ENCODE measurements around the gene ALDH3B1. TPM values are rescaled to one million over a fixed set of nuclear protein-coding genes. Genes with fewer than 3 reads are reported as not detected.

ALDH3B1 gene
- total RNA-seq, 1 donor = 20.8 TPM

DNA sequence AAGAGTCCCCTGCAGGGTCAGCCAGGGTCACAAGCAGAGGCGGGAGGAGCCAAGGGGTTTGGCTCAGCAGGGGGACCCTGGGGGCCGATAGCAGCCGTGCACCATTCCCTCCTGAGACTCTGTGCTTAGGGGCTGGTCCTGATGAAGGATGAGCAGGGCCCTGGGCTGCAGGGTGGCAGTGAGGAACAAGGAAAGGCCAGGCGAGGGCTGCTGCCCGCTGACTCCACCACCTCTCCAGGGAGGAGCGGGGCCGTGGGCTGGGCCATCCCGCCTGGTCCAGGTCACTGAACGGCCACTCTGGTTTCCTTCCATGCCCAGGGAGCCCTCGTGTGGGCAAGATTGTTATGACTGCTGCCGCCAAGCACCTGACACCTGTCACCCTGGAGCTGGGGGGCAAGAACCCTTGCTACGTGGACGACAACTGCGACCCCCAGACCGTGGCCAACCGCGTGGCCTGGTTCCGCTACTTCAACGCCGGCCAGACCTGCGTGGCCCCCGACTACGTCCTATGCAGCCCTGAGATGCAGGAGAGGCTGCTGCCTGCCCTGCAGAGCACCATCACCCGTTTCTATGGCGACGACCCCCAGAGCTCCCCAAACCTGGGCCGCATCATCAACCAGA, 11.2 kb downstream of the ALDH3B1 start:
- TF ChIP-seq, protein P1, sequence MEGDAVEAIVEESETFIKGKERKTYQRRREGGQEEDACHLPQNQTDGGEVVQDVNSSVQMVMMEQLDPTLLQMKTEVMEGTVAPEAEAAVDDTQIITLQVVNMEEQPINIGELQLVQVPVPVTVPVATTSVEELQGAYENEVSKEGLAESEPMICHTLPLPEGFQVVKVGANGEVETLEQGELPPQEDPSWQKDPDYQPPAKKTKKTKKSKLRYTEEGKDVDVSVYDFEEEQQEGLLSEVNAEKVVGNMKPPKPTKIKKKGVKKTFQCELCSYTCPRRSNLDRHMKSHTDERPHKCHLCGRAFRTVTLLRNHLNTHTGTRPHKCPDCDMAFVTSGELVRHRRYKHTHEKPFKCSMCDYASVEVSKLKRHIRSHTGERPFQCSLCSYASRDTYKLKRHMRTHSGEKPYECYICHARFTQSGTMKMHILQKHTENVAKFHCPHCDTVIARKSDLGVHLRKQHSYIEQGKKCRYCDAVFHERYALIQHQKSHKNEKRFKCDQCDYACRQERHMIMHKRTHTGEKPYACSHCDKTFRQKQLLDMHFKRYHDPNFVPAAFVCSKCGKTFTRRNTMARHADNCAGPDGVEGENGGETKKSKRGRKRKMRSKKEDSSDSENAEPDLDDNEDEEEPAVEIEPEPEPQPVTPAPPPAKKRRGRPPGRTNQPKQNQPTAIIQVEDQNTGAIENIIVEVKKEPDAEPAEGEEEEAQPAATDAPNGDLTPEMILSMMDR (IDR thresholded peaks at IDR 0.05; ENCODE audit: insufficient read depth, low read length) = peak; percentile 20
- DNase-seq (ENCODE audit: low read depth) = no peak

GRCh38 chr11:68022531-68022930, 12.4 kb downstream of the ALDH3B1 start:
- TF ChIP-seq, protein P1 (IDR thresholded peaks at IDR 0.05; ENCODE audit: insufficient read depth, low read length) = no peak
- no peak overlapping the region for H3K4me3 ChIP-seq (ENCODE audit: low read depth, low read length)
- no peak for DNase-seq (ENCODE audit: low read depth)

More for the DNA sequence above, 11.2 kb downstream of the ALDH3B1 start:
- no peak overlapping the region for H3K4me3 ChIP-seq (ENCODE audit: low read depth, low read length)

GRCh38 chr11:68024508-68024907, 14.4 kb downstream of the ALDH3B1 start:
- TF ChIP-seq, protein P1 (IDR thresholded peaks at IDR 0.05; ENCODE audit: insufficient read depth, low read length) = no peak
- H3K4me3 ChIP-seq (ENCODE audit: low read depth, low read length) = no peak overlapping the region
- no peak for DNase-seq (ENCODE audit: low read depth)

DNA sequence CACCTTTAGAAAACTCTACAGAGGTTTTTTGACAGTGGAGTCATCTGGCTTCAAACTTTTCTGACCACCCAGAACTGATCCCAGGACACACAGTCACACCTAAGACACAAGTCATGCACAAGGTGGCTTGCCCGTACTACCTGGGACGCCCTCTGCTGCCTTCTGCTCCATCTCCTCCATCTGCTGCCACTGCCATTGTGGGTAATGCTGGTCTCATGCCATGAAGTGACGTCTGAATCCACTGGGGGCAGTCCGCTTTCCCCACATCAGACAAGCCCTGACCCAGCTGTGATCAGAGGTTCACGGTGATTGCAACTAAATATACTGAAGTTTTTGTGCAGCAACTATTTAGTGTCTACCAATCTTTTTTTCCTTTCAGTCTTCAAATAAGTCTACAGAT, 14.9 kb downstream of the ALDH3B1 start:
- H3K4me3 ChIP-seq (ENCODE audit: low read depth, low read length) = no peak overlapping the region
- TF ChIP-seq, protein P1 (IDR thresholded peaks at IDR 0.05; ENCODE audit: insufficient read depth, low read length) = no peak
- no peak for DNase-seq (ENCODE audit: low read depth)

DNA sequence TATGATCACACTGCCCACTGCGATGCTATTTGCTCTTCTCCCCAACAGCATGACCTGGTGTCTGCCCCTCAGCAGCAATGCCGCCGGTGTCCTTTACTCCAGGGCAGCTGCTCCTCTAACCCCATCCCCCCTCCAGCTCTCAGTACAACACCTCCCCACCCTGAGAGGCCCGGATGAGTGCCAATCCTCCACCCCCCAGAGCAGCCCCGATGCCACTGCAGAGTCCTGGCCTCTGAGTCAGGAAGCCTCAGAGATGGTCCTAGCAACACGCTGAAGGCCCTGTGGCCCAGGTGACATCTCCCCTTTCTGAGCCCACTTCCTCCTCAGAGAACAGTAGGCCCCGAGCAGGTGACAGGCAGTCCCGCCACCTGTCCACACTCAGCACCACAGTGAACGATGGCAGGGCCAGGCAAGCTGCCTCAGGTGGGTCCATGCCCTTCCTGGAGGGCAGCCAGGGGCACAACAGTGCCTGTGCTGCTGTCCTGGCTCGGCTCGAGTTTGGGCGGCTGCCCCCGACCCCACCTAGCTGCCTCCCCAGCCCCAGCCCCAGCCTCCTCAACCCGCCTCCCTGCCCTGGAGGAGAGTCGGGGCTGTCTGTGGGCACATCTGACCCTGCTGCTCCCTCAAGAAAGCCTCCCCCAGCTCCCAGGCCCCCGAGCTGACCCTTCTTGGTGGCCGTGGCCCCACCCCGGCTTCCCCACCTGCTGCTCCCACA, 16.4 kb downstream of the ALDH3B1 start:
- no peak overlapping the region for H3K4me3 ChIP-seq (ENCODE audit: low read depth, low read length)
- no peak for DNase-seq (ENCODE audit: low read depth)
- TF ChIP-seq, protein P1 (IDR thresholded peaks at IDR 0.05; ENCODE audit: insufficient read depth, low read length) = no peak

GRCh38 chr11:68027667-68028066, 17.5 kb downstream of the ALDH3B1 start:
- TF ChIP-seq, protein P1 (IDR thresholded peaks at IDR 0.05; ENCODE audit: insufficient read depth, low read length) = no peak
- no peak overlapping the region for H3K4me3 ChIP-seq (ENCODE audit: low read depth, low read length)
- no peak for DNase-seq (ENCODE audit: low read depth)

Measured in fibroblast of the aortic adventitia (primary cell).